Stomach (tissue), 4 donors: ENCODE data around the gene KIAA0513.

Experiments
- POLR2A ChIP-seq, 4 donors: fragments of 450-650 bp; IDR thresholded peaks; one replicate each; pipeline ENCODE4 v1.6.1; 2016; ENCODE audit warnings: antibody characterized with exemption in 4 of 4, control low read depth in 2 of 4, mild to moderate bottlenecking in 1 of 4, moderate library complexity in 1 of 4
- TF ChIP-seq, protein P1 (sequence below), 7 experiments: fragments of 450-650 bp in 4 of 7; fragments of 200-600 bp in 3 of 7; sonication (generic) in 3 of 7; IDR thresholded peaks; one replicate each; pipeline ENCODE4 v1.5.1; 2016 to 2019; ENCODE audit warnings: antibody characterized with exemption in 7 of 7, control low read depth in 2 of 7, mild to moderate bottlenecking in 1 of 7

DNA sequence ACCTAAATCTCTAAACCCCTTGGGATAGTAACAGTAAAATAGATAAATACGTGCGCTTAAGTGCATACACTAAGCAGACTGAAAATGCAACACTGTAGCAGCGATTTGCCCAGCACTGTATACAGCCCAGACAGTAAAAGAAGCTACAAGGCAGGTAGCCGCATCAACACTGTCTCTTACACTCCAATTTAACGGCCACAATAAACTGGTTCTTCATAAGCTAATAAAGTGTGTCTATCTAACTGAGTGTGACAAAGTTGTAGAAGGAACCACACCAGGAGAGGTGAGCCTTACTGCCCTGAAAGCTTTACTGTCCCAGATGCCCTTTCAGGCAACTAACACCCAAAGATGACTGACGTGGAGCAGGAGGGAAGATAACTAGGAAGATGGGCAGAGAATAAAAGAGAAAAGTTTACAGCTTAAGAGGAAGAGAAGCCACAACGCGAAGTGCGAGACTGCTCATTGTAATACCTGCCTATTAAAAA is 17.1 kb upstream of the KIAA0513 start:
- TF ChIP-seq, protein P1, sequence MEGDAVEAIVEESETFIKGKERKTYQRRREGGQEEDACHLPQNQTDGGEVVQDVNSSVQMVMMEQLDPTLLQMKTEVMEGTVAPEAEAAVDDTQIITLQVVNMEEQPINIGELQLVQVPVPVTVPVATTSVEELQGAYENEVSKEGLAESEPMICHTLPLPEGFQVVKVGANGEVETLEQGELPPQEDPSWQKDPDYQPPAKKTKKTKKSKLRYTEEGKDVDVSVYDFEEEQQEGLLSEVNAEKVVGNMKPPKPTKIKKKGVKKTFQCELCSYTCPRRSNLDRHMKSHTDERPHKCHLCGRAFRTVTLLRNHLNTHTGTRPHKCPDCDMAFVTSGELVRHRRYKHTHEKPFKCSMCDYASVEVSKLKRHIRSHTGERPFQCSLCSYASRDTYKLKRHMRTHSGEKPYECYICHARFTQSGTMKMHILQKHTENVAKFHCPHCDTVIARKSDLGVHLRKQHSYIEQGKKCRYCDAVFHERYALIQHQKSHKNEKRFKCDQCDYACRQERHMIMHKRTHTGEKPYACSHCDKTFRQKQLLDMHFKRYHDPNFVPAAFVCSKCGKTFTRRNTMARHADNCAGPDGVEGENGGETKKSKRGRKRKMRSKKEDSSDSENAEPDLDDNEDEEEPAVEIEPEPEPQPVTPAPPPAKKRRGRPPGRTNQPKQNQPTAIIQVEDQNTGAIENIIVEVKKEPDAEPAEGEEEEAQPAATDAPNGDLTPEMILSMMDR (IDR thresholded peaks at IDR 0.05): no peak
- TF ChIP-seq POLR2A (IDR thresholded peaks at IDR 0.05): no peak
